HG03558 (cell line): Measurements from ENCODE around the gene DUSP8.

Experiments used
- ATAC-seq: cut with Tn5 transposase; IDR thresholded peaks from one replicate; pipeline ENCODE4 v1.9.1; 2021; ENCODE audit warnings: moderate number of reproducible peaks; ENCODE audit not compliant: unreplicated experiment; ENCODE audit errors: extremely low read depth

The DUSP8 gene

GRCh38 chr11:1555713-1556153 lies 16.3 kb downstream of the DUSP8 start:
- ATAC-seq = no peak

GRCh38 chr11:1554981-1555712 lies 16.9 kb downstream of the DUSP8 start:
- no peak for ATAC-seq

- ATAC-seq = no peak
Measured at GRCh38 chr11:1553808-1554594, 18.1 kb downstream of the DUSP8 start.

- ATAC-seq = no peak
Measured at GRCh38 chr11:1549338-1550330, 22.4 kb downstream of the DUSP8 start.

- no peak for ATAC-seq
Measured at GRCh38 chr11:1548221-1549070, 23.6 kb downstream of the DUSP8 start.

GRCh38 chr11:1547467-1548098 lies 24.5 kb downstream of the DUSP8 start:
- ATAC-seq = no peak

- ATAC-seq = no peak
Measured at GRCh38 chr11:1546536-1547466, 25.3 kb downstream of the DUSP8 start.

GRCh38 chr11:1546077-1546535 lies 26.0 kb downstream of the DUSP8 start:
- ATAC-seq = no peak

- no peak for ATAC-seq
Measured at GRCh38 chr11:1545432-1545831, 26.6 kb downstream of the DUSP8 start.

GRCh38 chr11:1544536-1544935 lies 27.5 kb downstream of the DUSP8 start:
- no peak for ATAC-seq

- no peak for ATAC-seq
Measured at GRCh38 chr11:1543606-1544263, 28.3 kb downstream of the DUSP8 start.

GRCh38 chr11:1542267-1542666 lies 29.8 kb downstream of the DUSP8 start:
- ATAC-seq = no peak

- no peak for ATAC-seq
Measured at GRCh38 chr11:1541474-1542204, 30.4 kb downstream of the DUSP8 start.

- no peak for ATAC-seq
Measured at GRCh38 chr11:1540074-1540473, 32.0 kb downstream of the DUSP8 start.

GRCh38 chr11:1538153-1538552 lies 33.9 kb downstream of the DUSP8 start:
- ATAC-seq = no peak

GRCh38 chr11:1536065-1536843 lies 35.8 kb downstream of the DUSP8 start:
- ATAC-seq = no peak
